Activated T-cell treated with anti-CD3 and anti-CD28 coated beads, Interleukin-2, amount 50 U/mL, for 4 hours (primary cell): ENCODE results near the gene UGT1A5. TPM values are rescaled to one million over a fixed set of nuclear protein-coding genes. Genes with fewer than 3 reads are reported as not detected.

Source experiments
- ATAC-seq, 2 donors: fragments of 200-7000 bp; cut with Tn5 transposase; one replicate each; pipeline ENCODE4 v1.10.0; 2021
- DNase-seq: peaks from one replicate; pipeline ENCODE4 v3.0.0-alpha.2; 2020
- H3K27me3 Mint-ChIP-seq: one replicate; pipeline ENCODE4 v1.8.0; 2021; ENCODE audit warnings: low read depth, mixed read lengths
- H3K36me3 Mint-ChIP-seq: one replicate; pipeline ENCODE4 v1.8.0; 2022; ENCODE audit warnings: mixed read lengths; ENCODE audit not compliant: insufficient read depth
- H3K4me1 Mint-ChIP-seq: one replicate; pipeline ENCODE4 v1.8.0; 2021; ENCODE audit warnings: low read depth, mixed read lengths
- H3K4me3 Mint-ChIP-seq: one replicate; pipeline ENCODE4 v1.8.0; 2021; ENCODE audit warnings: mild to moderate bottlenecking, moderate library complexity, mixed read lengths
- H3K9me3 Mint-ChIP-seq: one replicate; pipeline ENCODE4 v1.8.0; 2021; ENCODE audit warnings: mixed read lengths
- total RNA-seq, 3 donors: library from RNA; stranded (reverse); gene quantifications; one replicate each; pipeline ENCODE4 v1.2.1, GENCODE V29; 2021

Gene UGT1A5
- not detected for total RNA-seq

DNA sequence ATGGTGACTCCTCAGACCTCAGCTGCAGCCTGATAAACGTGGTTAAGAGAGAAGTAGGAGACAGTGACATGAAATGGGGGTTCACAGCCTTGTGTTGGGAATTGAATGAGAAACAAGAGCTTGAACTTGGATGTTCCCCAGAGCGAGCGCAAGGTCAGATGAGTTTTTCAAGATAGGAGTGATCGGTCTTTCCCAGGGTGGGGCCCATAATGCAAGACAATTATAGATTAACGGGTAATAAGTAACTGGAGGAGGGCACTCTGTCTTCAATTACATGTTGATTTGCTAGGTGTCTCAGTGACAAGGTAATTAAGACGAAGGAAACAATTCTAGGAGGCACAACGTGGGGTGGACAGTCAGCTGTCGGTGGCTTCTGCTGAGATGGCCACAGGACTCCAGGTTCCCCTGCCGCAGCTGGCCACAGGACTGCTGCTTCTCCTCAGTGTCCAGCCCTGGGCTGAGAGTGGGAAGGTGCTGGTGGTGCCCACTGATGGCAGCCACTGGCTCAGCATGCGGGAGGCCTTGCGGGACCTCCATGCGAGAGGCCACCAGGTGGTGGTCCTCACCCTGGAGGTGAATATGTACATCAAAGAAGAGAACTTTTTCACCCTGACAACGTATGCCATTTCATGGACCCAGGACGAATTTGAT lies at the start of gene UGT1A5:
UGT1A5 (plus strand) TSS at position 297 of the 651 bp plus-strand sequence; CDS start at position 382, 85 bp downstream.
- no peaks in the 10 kb centered on the region for H3K36me3 Mint-ChIP-seq
- H3K4me1 Mint-ChIP-seq: no peaks in the 10 kb centered on the region
- no peaks in the 10 kb centered on the region for H3K9me3 Mint-ChIP-seq
- H3K27me3 Mint-ChIP-seq: peaks cover 21% of the 10 kb centered on the region
- no peak within 1 kb of the TSS for H3K4me3 Mint-ChIP-seq
- DNase-seq (no peak), ATAC-seq (no peak)

- no peaks in the 10 kb centered on the region for H3K36me3 Mint-ChIP-seq
Observed at GRCh38 chr2:233663911-233664310, 48.8 kb upstream of the UGT1A5 start.

DNA sequence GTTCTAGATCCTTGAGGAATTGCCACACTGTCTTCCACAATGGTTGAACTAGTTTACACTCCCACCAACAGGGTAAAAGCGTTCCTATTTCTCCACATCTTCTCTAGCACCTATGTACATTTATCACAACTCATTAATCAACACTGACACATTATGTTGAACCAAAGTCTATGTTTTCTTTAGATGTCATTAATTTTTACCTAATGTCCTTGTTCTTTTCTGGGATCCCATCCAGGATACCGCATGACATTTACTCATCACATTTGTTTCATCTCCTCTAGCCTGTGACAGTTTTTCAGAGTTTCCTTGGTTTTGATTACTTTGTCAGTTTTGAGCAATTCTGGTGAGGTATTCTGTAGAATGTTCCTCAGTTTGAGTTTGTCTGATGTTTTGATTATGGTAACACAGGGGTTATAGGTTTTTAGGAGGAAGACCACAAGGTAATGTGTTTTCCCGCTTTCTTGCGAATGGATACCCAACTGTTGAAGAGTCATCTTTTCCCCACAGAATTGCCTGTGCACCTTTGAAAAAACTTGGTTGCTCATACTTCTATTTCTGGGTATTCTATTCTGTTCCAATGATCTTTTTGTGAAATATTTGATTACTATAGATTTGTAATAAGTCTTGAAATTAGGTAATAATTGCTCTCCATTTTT lies 44.0 kb upstream of the UGT1A5 start:
- DNase-seq (no peak), ATAC-seq (no peak)
- Mint-ChIP-seq H3K4me3 (no peak overlapping the region), H3K27me3 (peaks cover 38% of the 10 kb centered on the region), H3K9me3 (peaks cover 5% of the 10 kb centered on the region), H3K4me1 (no peaks in the 10 kb centered on the region), H3K36me3 (no peaks in the 10 kb centered on the region)

More at GRCh38 chr2:233663911-233664310, 48.8 kb upstream of the UGT1A5 start:
- Mint-ChIP-seq H3K27me3 (peaks cover 40% of the 10 kb centered on the region), H3K4me1 (no peaks in the 10 kb centered on the region), H3K4me3 (no peak overlapping the region), H3K9me3 (peaks cover 5% of the 10 kb centered on the region)
- no peak for ATAC-seq
- DNase-seq: no peak

GRCh38 chr2:233671290-233672161 lies 41.2 kb upstream of the UGT1A5 start, which contains the start of gene UGT1A9:
UGT1A9 (plus strand) TSS chr2:233671898; CDS start chr2:233671935, 37 bp downstream.
- Mint-ChIP-seq H3K9me3 (peaks cover 5% of the 10 kb centered on the region), H3K36me3 (no peaks in the 10 kb centered on the region), H3K4me1 (no peaks in the 10 kb centered on the region), H3K27me3 (peaks cover 35% of the 10 kb centered on the region), H3K4me3 (no peak within 1 kb of the TSS)
- DNase-seq (no peak), ATAC-seq (no peak)

- peaks cover 5% of the 10 kb centered on the region for H3K9me3 Mint-ChIP-seq
- no peak for ATAC-seq
- no peak for DNase-seq
- no peaks in the 10 kb centered on the region for H3K36me3 Mint-ChIP-seq
- H3K27me3 Mint-ChIP-seq: peaks cover 38% of the 10 kb centered on the region
- H3K4me3 Mint-ChIP-seq: no peak overlapping the region
- H3K4me1 Mint-ChIP-seq: no peaks in the 10 kb centered on the region
Observed at GRCh38 chr2:233672886-233673285, 39.8 kb upstream of the UGT1A5 start.

GRCh38 chr2:233673896-233674295 lies 38.8 kb upstream of the UGT1A5 start:
- peaks cover under 1% of the 10 kb centered on the region for H3K9me3 Mint-ChIP-seq
- H3K27me3 Mint-ChIP-seq: peaks cover 34% of the 10 kb centered on the region
- DNase-seq (no peak), ATAC-seq (no peak)
- H3K4me1 Mint-ChIP-seq: no peaks in the 10 kb centered on the region
- no peak overlapping the region for H3K4me3 Mint-ChIP-seq
- H3K36me3 Mint-ChIP-seq: no peaks in the 10 kb centered on the region

DNA sequence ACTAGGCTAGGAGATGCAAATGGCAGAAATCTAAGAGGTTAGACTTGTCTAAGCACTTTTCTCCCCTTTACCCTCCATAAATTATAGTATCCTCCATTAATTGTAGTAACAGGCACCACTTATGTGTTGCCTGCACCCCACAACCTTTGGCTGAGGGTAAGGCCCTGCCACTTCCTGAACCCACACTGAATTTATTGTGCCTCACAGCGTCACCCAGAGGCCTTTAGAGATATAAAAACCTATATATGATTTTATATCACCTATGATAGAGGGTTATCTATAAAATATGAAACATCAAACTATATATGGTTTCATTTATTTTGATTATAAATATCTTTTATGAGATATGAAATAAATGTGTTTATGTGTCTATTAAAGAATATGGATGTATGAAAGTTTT lies 38.4 kb upstream of the UGT1A5 start:
- Mint-ChIP-seq H3K36me3 (no peaks in the 10 kb centered on the region), H3K9me3 (no peaks in the 10 kb centered on the region), H3K27me3 (peaks cover 34% of the 10 kb centered on the region)

GRCh38 chr2:233674995-233675394 lies 37.7 kb upstream of the UGT1A5 start:
- Mint-ChIP-seq H3K27me3 (peaks cover 37% of the 10 kb centered on the region), H3K36me3 (no peaks in the 10 kb centered on the region), H3K9me3 (no peaks in the 10 kb centered on the region), H3K4me3 (no peak overlapping the region), H3K4me1 (no peaks in the 10 kb centered on the region)
- ATAC-seq (no peak), DNase-seq (no peak)

More for the DNA sequence above, 38.4 kb upstream of the UGT1A5 start:
- Mint-ChIP-seq H3K4me1 (no peaks in the 10 kb centered on the region), H3K4me3 (no peak overlapping the region)
- DNase-seq: no peak
- ATAC-seq: no peak

DNA sequence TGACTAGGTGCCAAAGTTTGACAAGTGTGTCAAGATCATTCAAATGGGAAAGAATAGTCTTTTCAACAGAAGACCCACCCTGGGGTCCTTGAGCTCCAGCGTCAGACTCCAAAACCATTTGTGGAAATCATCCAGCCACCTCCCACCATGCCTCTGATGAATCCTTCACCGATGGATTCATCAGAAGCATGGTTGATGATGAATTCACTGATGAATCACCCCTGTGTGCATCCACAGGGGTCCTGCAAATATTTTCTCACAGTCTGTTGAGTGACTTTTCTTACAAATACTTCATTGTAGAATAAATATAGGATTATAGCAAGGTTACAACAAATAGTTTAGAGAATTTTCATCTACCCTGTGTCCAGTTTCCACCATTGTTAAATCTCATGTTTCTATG lies 36.7 kb upstream of the UGT1A5 start:
- no peak overlapping the region for H3K4me3 Mint-ChIP-seq
- peaks cover 27% of the 10 kb centered on the region for H3K27me3 Mint-ChIP-seq
- no peak for DNase-seq
- no peaks in the 10 kb centered on the region for H3K36me3 Mint-ChIP-seq
- no peak for ATAC-seq
- H3K4me1 Mint-ChIP-seq: no peaks in the 10 kb centered on the region
- H3K9me3 Mint-ChIP-seq: no peaks in the 10 kb centered on the region

- Mint-ChIP-seq H3K36me3 (no peaks in the 10 kb centered on the region), H3K4me1 (no peaks in the 10 kb centered on the region), H3K4me3 (no peak overlapping the region), H3K9me3 (no peaks in the 10 kb centered on the region), H3K27me3 (peaks cover 17% of the 10 kb centered on the region)
- DNase-seq: no peak
- no peak for ATAC-seq
Observed at GRCh38 chr2:233679196-233679595, 33.5 kb upstream of the UGT1A5 start.

- Mint-ChIP-seq H3K9me3 (no peaks in the 10 kb centered on the region), H3K4me3 (no peak overlapping the region), H3K36me3 (no peaks in the 10 kb centered on the region), H3K27me3 (peaks cover 11% of the 10 kb centered on the region), H3K4me1 (no peaks in the 10 kb centered on the region)
- no peak for ATAC-seq
- DNase-seq: no peak
Observed at GRCh38 chr2:233680361-233681045, 32.2 kb upstream of the UGT1A5 start.

- H3K9me3 Mint-ChIP-seq: no peaks in the 10 kb centered on the region
- H3K4me1 Mint-ChIP-seq: no peaks in the 10 kb centered on the region
- peaks cover 10% of the 10 kb centered on the region for H3K27me3 Mint-ChIP-seq
- H3K36me3 Mint-ChIP-seq: no peaks in the 10 kb centered on the region
- ATAC-seq (no peak), DNase-seq (no peak)
- H3K4me3 Mint-ChIP-seq: no peak within 1 kb of the TSS
Observed at GRCh38 chr2:233681521-233682099, 31.1 kb upstream of the UGT1A5 start, which contains the start of gene UGT1A7. UGT1A7 (plus strand) TSS chr2:233681901; CDS start chr2:233681938, 37 bp downstream.

DNA sequence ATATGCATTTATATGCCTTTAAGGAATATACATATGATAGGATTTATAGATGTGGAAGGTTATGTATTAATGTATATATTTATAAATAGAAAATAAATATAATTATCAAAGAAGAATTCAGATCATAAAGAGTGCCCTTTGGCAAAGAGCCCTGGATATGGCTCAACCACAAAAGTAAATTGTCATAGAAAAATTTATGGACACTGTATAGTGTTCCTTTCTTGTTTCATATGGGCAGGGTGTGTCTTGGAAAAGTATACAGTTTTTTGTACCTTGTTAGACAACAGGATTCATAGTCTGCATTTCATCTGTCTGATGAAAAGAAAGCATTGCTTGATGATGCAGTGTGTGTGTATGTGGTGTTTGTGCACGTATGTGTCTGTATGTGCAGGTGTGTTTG lies 28.1 kb upstream of the UGT1A5 start:
- Mint-ChIP-seq H3K36me3 (no peaks in the 10 kb centered on the region), H3K4me3 (no peak overlapping the region), H3K9me3 (no peaks in the 10 kb centered on the region), H3K4me1 (no peaks in the 10 kb centered on the region), H3K27me3 (peaks cover 12% of the 10 kb centered on the region)
- ATAC-seq (no peak), DNase-seq (no peak)

- Mint-ChIP-seq H3K36me3 (no peaks in the 10 kb centered on the region), H3K4me3 (no peak overlapping the region), H3K9me3 (no peaks in the 10 kb centered on the region), H3K27me3 (peaks cover 9% of the 10 kb centered on the region), H3K4me1 (no peaks in the 10 kb centered on the region)
- ATAC-seq: no peak
- DNase-seq: no peak
Observed at GRCh38 chr2:233686928-233687327, 25.8 kb upstream of the UGT1A5 start.
